HG02840 (cell line): ENCODE measurements around the gene SLC24A4.

Source experiments
- ATAC-seq: cut with Tn5 transposase; IDR thresholded peaks from one replicate; pipeline ENCODE4 v1.9.1; 2021; ENCODE audit warnings: mild to moderate bottlenecking, moderate library complexity, moderate number of reproducible peaks; ENCODE audit not compliant: unreplicated experiment, low FRiP score

SLC24A4 gene

DNA sequence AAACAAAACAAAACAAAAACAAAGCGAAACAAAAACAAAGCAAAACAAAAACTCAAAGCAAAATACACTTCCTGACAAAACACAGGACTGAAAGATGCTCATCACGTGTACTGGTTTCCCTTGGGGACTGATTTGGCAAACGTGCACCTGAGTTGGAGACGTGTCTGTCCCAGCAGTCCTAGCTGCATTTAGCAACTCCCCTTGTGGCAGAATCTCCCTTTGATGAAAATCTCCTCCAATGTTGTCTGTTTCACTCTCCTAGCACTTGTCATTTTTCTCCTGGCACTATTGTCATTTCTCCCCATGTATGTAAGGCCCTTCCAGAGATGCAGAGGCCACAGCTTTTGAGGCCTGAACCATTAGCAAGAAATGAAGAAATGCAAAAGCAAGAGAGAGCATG, 6.8 kb upstream of the SLC24A4 start:
- no peak for ATAC-seq

DNA sequence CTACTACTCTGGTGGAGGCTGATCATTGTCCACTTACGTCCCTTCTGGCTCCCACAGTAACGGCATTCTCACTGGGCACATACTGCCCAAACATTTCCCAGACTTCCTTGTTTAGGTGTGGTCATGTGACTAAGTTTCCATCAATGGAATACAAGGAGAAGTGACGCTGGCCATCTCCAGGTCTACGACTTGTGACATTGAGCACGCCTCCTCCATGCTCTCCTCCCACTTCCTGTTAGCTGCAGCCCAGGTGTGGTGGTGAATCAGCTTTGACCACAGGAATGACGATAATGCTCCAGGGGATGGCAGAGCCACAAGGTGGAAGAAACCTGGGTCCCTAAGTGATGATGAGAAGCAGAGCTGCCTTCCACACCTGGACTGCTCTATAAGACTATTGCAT, 6.0 kb upstream of the SLC24A4 start:
- ATAC-seq, result no peak

DNA sequence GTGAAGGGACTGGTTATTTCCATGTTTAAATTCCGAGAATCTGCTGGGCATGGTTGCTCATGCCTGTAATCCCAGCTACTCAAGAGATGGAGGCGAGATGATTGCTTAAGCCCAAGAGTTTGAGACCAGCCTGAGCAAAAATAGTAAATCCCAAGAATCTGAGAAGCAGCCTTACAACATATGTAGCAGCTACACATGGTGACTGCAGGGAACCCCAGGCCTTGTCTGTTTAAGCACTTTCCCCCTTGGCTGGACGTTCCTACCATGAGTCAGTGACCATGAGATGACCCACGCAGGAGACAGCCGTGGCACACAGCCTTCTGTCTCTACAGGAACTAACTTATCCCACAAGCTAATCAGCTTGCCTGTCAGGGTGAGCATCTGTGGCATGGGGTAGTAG, 5.5 kb upstream of the SLC24A4 start:
- ATAC-seq, result no peak

DNA sequence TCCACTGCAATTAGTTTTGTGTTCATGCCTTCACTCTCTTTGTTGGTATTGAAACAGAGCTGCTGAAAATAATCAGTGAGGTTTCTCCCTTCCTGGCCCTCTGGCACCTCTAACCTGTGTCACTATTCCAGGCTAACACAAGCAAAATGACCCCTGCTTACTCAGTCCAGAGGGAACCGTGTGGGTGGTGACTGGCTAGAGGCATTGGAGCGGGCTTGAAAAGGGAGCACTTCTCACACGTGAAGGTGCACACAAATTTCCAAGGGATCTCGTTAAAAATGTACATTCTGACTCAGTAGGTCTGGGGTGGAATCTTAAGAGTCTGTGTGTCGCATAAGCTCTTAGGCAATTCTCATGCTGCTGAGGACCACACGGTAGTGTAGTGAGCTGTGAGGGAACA, 1.3 kb upstream of the SLC24A4 start:
- ATAC-seq, result no peak

DNA sequence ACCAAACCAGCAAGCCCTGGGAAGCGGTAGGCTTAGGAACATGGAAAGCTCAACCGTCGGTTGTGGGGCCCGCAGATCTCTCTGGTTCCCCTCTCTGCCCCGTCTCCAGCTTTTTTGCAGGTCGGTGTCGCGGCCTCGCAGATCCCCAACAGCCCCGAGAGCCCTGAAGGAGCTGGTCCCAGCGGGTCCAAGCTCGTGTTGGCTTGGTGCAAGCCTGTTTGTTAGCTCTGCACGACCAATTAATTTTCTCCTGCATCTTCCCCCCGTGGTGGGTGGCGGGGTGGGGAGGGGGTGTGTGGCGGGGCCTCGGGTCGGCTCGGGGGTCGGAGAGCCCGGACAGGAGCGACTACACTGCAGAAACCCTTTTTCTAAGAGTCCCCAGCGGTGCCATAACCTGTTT, 449 bp upstream of the SLC24A4 start:
- ATAC-seq, result no peak

DNA sequence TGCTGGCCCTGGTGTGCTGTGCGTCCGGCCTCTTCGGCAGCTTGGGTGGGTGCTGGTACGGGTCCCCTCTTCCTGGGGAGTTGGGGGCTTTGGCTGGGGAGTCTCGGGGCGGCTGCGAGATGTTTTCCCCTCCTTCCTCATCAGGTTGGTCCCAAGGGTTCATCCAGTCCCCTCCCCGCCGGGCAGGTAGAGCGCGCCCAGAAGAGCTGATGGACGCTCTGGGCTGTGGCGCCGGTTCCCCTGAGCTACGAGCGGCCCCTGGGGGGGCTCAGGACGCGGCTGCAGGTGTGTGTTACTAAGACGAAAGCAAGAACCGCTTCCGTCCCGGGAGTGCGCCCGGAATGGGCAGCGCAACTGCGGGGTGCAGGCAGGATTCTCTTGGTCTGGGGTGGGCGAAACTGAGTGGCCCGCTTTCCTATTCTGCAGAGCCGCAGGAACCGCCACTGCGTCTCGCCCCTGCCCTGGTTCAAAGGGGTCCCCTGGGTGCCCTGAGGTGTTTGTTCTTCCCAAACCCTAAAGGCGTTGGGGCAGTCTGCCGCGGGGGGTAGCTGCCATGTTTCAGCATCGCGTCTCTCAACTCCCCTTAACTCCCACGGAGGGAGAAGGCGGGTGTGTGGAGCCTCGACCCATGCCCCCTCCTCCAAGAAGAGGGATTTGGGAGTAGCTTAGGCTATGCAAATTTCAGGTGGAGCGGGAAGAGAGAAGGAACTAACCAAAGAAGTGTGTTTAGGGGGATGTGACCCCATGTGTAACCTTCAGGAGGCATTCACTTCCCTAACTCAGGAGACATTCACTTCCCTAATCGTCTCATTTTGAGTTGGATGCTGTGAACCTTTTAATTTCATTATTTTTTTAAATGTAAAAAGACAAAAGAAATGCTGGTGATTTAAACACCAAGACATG, 1.2 kb downstream of the SLC24A4 start:
- no peak for ATAC-seq

DNA sequence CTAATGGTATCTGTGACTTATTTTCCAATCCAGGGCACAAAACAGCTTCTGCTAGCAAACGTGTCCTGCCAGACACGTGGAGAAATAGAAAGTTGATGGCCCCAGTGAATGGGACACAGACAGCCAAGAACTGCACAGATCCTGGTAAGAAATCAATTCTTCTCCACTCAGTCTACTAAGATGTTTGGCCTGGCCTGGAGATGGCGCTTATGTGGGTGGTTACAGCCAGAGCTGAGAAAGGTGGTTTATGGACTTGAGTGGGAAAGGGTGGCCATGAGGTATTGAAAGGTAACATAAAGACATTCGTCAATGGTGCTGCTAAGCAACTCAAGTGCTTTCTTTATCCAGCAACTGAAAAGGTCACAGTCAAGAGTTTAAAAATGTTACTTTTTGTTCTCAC, 2.9 kb downstream of the SLC24A4 start:
- no peak for ATAC-seq

DNA sequence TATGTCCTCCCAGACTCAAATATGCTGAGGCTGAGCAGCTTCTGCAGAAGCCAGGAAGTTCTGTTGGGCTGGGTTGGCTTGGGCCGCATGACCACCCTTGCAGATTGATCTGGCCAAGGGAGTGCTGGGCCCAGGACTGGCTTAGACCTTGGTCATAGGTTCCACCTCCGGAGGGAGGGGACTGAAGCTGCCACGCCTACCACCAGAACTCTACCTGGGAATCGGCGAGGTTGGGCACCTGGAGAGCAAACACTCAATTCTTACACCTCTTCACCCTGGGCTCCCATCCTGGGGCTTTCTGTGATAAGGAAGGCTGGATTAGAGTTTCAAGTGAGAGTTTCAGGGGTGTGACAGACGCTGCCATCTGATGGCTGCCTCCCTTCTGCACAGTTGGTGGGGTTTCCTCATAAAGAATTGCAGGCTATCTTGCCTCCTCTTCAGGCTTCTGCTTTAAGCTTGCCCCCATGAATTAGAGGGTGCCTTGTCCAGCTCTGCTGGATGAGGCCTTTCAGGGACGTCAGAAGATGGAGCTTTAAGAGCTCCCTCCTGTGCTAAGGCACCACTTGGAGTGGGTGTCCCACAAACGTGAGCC, 5.8 kb downstream of the SLC24A4 start:
- no peak for ATAC-seq

DNA sequence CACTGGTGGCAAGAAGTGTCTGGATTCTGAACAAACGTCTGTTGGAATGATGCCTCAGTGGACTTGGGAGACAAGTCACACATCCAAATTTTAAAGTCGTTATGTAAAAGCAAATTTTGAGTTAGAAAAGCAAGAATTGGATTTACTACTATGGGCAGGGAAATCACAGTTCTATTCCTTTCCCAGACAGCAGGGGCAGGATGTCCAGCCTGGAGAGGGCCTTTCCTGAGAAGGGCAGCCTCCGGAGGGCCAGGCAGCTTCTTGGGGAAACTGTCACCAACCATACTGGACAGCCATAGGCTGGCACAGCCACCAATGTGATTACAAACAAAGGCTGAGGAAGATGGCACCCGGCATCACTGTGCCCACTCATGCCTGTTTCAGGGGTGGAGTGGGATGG, 11.1 kb downstream of the SLC24A4 start:
- no peak for ATAC-seq

DNA sequence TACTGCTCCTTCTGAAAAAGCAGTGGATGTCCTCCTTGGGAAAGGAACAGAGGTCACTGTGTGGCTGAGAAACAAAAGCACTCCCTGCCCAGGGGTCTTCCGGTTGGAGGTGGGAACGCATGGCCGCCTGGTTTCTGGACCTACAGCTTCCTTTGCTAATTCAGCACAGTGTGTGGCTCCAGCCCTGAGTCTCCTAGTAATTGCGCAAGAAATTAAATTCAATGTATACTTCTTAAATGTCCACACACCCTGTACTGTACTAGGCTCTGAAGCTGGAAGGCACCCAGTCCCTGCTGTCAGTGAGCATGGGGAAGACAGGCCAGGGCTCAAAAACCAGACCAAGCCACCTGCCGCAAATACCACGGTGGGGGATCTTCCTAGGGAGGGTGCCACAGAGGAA, 13.4 kb downstream of the SLC24A4 start:
- ATAC-seq, result no peak

DNA sequence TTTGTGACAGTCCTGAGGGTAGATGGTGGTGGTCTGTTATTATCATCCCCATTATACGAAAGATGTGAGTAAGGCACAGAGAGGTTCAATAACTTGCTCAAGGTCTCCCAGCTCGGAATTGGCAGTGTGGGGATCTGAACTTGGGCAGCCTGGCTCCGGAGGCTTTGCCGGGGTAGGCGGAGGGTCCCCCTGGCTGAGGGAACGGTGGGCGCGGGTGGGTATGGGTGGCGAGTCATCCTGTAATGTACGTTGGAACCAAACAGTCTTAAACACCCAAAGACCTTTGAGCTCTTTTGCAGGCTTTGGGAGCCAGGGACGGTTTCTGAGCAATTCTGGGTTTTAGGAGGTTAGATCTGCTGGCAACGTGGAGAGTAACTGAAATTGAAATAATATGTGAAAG, 16.5 kb downstream of the SLC24A4 start:
- ATAC-seq, result no peak

DNA sequence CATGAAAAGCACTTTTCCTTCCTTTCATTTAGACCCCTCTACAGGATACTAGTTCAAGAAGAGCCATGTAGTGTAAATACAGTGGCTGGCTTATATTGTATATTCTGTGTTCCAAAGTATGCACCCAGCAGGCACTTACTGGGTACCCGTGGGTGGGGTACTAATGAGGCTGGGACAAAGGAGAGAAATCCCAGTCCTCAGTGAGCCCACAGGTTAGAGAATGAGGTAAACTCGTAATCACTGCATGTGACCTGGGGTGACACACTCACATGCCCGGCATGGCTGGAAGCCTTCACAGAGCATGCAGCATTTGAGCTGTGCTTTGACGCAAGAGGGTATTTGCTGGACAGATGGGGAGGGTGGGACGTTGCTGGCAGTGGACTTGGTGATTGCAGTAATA, 17.1 kb downstream of the SLC24A4 start:
- ATAC-seq, result no peak

DNA sequence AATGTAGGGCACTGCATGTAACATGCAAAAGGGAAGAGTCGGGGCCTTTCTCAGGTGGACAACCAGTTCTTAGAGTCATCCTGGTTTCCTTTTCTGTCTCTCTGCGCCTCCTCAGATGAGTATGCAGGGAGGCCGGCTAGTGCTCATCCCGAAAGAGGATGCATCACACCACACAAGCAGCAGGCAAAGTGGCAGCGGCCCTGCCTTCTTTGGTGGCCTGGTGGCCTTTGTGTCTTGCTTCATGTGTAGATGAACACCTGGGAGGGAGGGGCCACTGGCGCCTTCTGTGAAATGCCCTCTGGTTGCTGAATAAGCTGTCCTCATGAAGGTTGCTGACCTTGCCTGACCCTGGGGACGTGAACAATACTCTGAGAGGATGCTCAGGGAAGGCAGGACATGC, 18.0 kb downstream of the SLC24A4 start:
- ATAC-seq, result no peak

DNA sequence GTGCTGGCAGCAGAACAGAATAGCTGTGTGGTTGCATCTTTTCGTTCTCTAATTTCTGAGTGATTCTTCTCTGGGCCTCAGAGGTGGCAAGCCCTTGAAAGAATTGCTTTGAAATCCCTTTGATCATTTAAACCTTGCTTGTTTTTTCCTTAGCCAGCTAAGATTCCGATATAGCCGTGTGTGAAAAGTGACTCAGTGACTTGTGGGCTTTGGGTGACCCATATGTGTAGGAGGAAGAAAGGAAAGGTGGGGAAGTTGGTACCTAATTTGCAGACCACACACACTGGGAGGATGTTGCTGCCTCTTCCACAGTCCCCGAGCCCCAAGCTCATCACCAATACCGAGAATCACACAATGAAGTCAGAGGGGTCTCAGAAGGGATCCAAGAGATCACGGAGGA, 18.8 kb downstream of the SLC24A4 start:
- no peak for ATAC-seq

DNA sequence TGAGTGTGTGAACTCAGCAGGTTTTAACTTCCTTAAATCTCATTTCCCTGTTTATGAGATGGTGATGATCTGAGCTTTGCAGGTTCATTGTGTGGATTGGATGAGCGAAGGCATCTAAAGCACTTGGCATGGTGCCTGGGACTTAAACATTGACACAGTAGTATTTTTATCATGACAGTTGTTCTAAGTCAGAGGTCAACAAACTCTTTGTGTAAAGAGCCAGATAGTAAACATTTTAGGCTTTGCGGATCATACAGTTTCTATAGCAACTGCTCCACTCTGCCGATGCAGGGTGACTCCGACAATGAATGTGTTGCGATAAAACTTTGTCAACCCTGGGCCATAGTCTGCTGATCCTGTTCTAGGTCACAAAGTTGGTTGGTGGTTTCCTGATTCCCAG, 25.2 kb downstream of the SLC24A4 start:
- no peak for ATAC-seq

DNA sequence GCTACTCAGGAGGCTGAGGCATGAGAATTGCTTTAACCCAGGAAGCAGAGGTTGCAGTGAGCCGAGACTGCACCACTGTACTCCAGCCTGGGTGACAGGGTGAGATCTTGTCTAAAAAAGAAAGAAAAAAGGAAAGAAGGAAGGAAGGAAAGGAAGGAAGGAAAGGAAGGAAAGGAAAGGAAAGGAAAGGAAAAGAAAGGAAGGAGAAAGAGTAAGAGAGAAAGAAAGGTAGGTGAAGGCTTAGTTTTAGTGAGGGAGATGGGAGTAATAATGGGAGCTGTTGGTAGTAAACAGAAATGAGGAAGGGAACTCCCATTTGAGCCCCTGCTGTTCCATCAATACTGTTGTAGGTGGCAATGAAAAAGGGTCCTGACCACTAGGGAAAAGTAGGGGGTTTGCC, 28.8 kb downstream of the SLC24A4 start:
- no peak for ATAC-seq

DNA sequence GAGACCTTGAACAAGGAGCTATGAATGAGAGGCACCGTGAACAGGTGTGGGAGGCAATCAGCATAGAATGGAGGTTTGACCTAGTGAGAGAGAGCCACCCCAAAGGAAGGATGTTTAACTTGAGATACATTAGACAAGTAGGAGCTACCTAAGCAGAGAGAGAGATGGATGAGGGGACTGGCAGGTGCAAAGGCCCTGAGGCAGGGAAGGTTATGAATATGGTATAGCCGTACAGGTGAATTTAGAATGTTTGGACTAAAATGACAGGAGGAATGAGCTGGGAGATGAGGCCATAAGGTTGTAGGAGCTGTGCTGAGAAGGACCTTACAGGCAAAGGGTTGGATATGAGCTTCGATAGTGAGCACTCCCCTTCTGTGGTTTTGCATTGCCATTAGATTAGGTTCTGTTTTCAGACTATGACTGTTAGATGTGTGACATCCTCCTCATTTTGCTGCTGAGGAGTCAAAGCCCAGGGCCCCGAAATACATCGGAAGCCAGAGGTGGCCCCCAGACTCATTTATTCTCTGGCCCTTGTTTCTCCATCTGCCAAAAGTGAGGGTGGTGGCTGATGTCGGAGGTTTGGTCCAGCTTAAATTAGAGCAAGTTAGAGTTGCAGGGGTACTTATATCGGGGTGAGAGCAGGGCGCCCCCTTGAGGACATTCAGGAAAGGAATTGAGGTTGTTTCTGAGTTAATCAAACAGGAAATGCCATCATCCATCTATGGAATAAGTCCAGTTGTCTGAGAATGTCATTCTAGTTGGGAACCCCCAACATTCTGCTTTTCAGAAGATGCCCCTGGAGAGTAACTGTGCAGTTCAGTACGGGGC, 29.4 kb downstream of the SLC24A4 start:
- ATAC-seq, result no peak

DNA sequence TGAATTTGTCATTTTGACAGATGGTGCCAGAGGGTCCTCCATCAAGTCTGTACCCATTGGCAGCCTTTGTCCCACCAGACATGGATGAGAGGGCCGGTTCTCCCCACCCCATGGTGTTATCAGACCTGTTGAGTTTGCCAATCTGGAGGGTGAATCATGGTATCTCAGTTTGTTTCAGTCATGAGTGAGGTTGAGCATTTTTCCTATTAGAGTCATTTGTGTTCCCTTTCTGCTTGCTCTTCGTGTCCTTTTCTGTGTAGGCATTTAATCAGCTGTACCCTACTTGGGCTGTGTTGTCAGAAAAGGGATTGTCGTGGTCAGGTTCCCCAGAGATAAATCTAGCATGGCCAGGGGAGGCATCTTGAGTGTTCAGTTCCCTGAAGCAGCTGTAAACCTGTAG, 30.5 kb downstream of the SLC24A4 start:
- ATAC-seq, result no peak

DNA sequence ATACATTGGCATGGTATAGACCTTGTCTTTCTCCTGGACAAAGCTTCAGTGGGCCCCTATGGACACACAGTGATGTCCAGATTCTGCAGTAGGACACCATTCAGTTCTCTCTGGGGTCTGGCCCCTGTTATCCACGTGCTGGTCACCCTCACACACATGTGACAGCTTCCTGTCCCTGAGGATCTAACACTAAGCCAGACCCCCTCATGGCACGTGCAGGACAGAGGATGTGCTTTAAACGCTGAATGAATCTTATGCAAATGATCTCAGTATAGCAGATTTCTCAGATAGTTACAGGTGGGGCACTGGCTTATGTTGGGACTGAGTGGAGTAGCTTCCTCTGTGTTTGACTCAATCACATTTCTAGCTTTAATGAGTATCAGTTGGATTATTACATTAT, 33.7 kb downstream of the SLC24A4 start:
- ATAC-seq, result no peak

DNA sequence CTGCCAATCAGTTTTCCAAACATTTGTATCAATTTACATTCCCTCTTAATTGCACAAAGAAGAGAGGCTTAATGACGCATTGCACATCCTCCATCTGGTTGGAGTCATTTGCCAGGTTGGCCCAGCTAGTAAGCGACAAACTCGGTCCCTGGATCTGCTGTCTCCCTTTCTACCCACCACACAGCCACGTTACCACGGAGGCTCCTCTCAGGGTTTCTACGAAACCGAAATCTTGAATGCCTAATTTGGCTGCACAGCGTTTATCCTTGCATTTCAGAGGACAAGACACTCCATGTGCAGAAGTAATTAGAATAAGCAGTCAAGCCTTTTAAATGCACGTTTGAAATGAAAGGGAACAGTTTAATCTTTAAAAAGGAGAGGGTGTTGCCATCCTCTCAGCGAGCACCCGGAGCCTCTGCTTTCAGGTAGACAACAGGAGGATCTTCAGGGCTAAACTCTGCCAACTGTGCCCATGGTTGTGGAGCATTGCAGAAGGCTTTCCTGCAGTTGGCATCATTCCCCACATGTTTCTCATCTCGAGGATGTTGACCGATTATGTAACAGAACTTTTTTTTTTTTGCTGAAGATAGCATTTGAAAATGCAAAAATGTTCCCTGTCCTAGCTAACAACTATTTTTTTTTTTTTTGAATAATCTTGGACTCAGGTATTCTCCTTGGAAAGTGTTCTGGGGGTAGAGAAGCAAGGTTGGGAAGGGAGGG, 37.8 kb downstream of the SLC24A4 start:
- ATAC-seq, result no peak

DNA sequence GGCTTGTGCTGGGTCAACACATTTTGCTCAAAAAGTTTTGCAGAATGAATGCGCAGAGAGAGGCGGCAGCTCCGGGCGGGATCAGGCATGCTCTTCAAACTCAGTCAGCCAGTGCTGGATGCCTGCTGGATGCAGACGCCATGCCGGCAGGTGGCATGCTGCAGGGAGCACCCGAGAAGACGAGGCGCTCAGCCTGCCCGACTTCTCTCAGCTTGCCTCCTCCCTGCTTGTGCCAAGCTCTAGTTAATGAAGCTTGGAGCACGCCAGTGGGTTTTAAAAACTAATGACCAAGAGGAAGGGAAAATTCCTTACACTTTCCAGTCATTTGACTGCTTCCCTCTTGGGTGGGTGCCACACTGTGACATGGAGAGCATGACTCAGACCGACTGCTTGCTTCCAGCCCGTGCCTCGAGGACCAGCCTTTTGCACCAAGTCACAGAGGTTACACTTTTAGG, 39.8 kb downstream of the SLC24A4 start:
- ATAC-seq, result no peak
